Stimulated activated CD8-positive, alpha-beta memory T cell treated with anti-CD3 and anti-CD28 coated beads, Interleukin-7, amount 100 ng/mL, for 4 hours (primary cell): ENCODE data around the gene CXCL17.

Experiments used
- DNase-seq, 2 donors: peaks; one replicate each; pipeline ENCODE4 v3.0.0-alpha.2; 2020; ENCODE audit warnings: low read depth in 2 of 2

Gene CXCL17

GRCh38 chr19:42401365-42402303, 41.1 kb downstream of the CXCL17 start:
- peak; percentile 53 to 55 for DNase-seq

GRCh38 chr19:42400404-42400803, 42.3 kb downstream of the CXCL17 start:
- no peak for DNase-seq

- no peak for DNase-seq
Observed at GRCh38 chr19:42397263-42398166, 45.2 kb downstream of the CXCL17 start.

GRCh38 chr19:42396381-42397262, 46.1 kb downstream of the CXCL17 start:
- DNase-seq, result peak; percentile 85 to 89

GRCh38 chr19:42394751-42395150, 48.0 kb downstream of the CXCL17 start:
- no peak for DNase-seq

GRCh38 chr19:42392165-42392564, 50.6 kb downstream of the CXCL17 start:
- no peak for DNase-seq

GRCh38 chr19:42389899-42390298, 52.8 kb downstream of the CXCL17 start, which contains the start of gene CNFN:
Gene CNFN, minus strand, starts transcription at chr19:42390297. Its CDS starts 1,260 bp downstream, at chr19:42389037.
- no peak for DNase-seq

GRCh38 chr19:42388851-42389489, 53.8 kb downstream of the CXCL17 start:
- no peak for DNase-seq

- DNase-seq, result peak; percentile 13 to 56
Observed at GRCh38 chr19:42386974-42387707, 55.6 kb downstream of the CXCL17 start.

GRCh38 chr19:42380155-42380554, 62.6 kb downstream of the CXCL17 start:
- no peak for DNase-seq
